Tibial artery (tissue), 4 donors: ENCODE results near the gene PDE1C.

ENCODE experiments used
- DNase-seq, 2 donors: peaks; one replicate each; pipeline ENCODE4 v3.0.0-alpha.2; 2019
- H3K27ac ChIP-seq, 2 donors: fragments of 200-600 bp; sonication (generic) in 1 of 2; 1 replicate in 1 of 2; 2 replicates in 1 of 2; pipeline ENCODE4 v1.5.1; 2018 to 2019; ENCODE audit warnings: mild to moderate bottlenecking in 1 of 2
- H3K27me3 ChIP-seq, 2 donors: fragments of 200-600 bp; sonication (generic) in 1 of 2; one replicate each; pipeline versions ENCODE4 v1.5.1 to v1.6.0; 2016 to 2019
- H3K36me3 ChIP-seq, 3 donors: fragments of 200-600 bp; sonication (generic) in 2 of 3; one replicate each; pipeline ENCODE4 v1.5.1; 2016 to 2019; ENCODE audit warnings: mild to moderate bottlenecking in 2 of 3
- H3K4me1 ChIP-seq, 4 donors: fragments of 200-600 bp; sonication (generic) in 2 of 4; 1 replicate in 3 of 4; 2 replicates in 1 of 4; pipeline ENCODE4 v1.5.1; 2016 to 2019
- H3K4me3 ChIP-seq, 2 donors: fragments of 200-600 bp; sonication (generic) in 1 of 2; 1 replicate in 1 of 2; 2 replicates in 1 of 2; pipeline ENCODE4 v1.5.1; 2018 to 2019; ENCODE audit warnings: mild to moderate bottlenecking in 2 of 2
- H3K9me3 ChIP-seq, 3 donors: fragments of 200-600 bp; sonication (generic) in 1 of 3; one replicate each; pipeline ENCODE4 v1.5.1; 2016 to 2019
- intact Hi-C: fragments of 100-400 bp; cut with DNase I; formaldehyde crosslinking; loops from one replicate; pipeline ENCODE4 v1.15.0; 2023; ENCODE audit warnings: low total_unique reads
- TF ChIP-seq, protein P1 (sequence below), 2 experiments: fragments of 200-600 bp in 1 of 2; fragments of 450-650 bp in 1 of 2; IDR thresholded peaks; one replicate each; pipeline ENCODE4 v1.5.1; 2017 to 2019; ENCODE audit warnings: antibody characterized with exemption in 2 of 2, mild to moderate bottlenecking in 1 of 2, moderate library complexity in 1 of 2

The PDE1C gene

GRCh38 chr7:31785101-31785500, 285.1 kb downstream of the PDE1C start:
- H3K9me3 ChIP-seq = no peaks in the 10 kb centered on the region
- peak overlapping the region; percentile 12 to 45 for H3K27ac ChIP-seq
- H3K27me3 ChIP-seq = no peaks in the 10 kb centered on the region
- H3K4me3 ChIP-seq = no peak overlapping the region
- intact Hi-C loops = no loop called here
- peaks cover 0 to 5% (median 0%) of the 10 kb centered on the region in 3 donors for H3K36me3 ChIP-seq
- TF ChIP-seq, protein P1, sequence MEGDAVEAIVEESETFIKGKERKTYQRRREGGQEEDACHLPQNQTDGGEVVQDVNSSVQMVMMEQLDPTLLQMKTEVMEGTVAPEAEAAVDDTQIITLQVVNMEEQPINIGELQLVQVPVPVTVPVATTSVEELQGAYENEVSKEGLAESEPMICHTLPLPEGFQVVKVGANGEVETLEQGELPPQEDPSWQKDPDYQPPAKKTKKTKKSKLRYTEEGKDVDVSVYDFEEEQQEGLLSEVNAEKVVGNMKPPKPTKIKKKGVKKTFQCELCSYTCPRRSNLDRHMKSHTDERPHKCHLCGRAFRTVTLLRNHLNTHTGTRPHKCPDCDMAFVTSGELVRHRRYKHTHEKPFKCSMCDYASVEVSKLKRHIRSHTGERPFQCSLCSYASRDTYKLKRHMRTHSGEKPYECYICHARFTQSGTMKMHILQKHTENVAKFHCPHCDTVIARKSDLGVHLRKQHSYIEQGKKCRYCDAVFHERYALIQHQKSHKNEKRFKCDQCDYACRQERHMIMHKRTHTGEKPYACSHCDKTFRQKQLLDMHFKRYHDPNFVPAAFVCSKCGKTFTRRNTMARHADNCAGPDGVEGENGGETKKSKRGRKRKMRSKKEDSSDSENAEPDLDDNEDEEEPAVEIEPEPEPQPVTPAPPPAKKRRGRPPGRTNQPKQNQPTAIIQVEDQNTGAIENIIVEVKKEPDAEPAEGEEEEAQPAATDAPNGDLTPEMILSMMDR (IDR thresholded peaks at IDR 0.05) = no peak
- DNase-seq = no peak
- peaks cover 0 to 27% (median 10%) of the 10 kb centered on the region in 4 donors for H3K4me1 ChIP-seq

GRCh38 chr7:31783221-31783620, 287.0 kb downstream of the PDE1C start:
- DNase-seq = no peak

GRCh38 chr7:31782411-31782991, 287.7 kb downstream of the PDE1C start:
- H3K27ac ChIP-seq = no peak overlapping the region
- intact Hi-C loops = no loop called here
- peaks cover 0 to 27% (median 10%) of the 10 kb centered on the region in 4 donors for H3K4me1 ChIP-seq
- no peak for DNase-seq
- TF ChIP-seq, protein P1 (IDR thresholded peaks at IDR 0.05) = peak; percentile 54 to 66
- H3K36me3 ChIP-seq = no peaks in the 10 kb centered on the region
- H3K4me3 ChIP-seq = no peak overlapping the region
- H3K27me3 ChIP-seq = no peaks in the 10 kb centered on the region
- H3K9me3 ChIP-seq = no peaks in the 10 kb centered on the region

More at GRCh38 chr7:31783221-31783620, 287.0 kb downstream of the PDE1C start:
- Histone ChIP-seq H3K27ac (no peak overlapping the region), H3K9me3 (no peaks in the 10 kb centered on the region), H3K4me1 (peaks cover 0 to 27% (median 10%) of the 10 kb centered on the region in 4 donors), H3K27me3 (no peaks in the 10 kb centered on the region), H3K4me3 (no peak overlapping the region), H3K36me3 (no peaks in the 10 kb centered on the region)
- intact Hi-C loops = no loop called here
- TF ChIP-seq, protein P1 (IDR thresholded peaks at IDR 0.05) = no peak

- Histone ChIP-seq H3K27me3 (no peaks in the 10 kb centered on the region), H3K9me3 (no peaks in the 10 kb centered on the region), H3K4me3 (no peak overlapping the region), H3K27ac (no peak overlapping the region), H3K36me3 (no peaks in the 10 kb centered on the region), H3K4me1 (peaks cover 0 to 9% (median 1%) of the 10 kb centered on the region in 4 donors)
- DNase-seq = no peak
- TF ChIP-seq, protein P1 (IDR thresholded peaks at IDR 0.05) = no peak
- intact Hi-C loops = no loop called here
These were observed 291.9 kb downstream of the PDE1C start for GRCh38 chr7:31778296-31778695.

GRCh38 chr7:31776616-31777015, 293.6 kb downstream of the PDE1C start:
- intact Hi-C loops = no loop called here
- TF ChIP-seq, protein P1 (IDR thresholded peaks at IDR 0.05) = no peak
- peaks cover 0 to 9% (median 1%) of the 10 kb centered on the region in 4 donors for H3K4me1 ChIP-seq
- no peaks in the 10 kb centered on the region for H3K9me3 ChIP-seq
- H3K27ac ChIP-seq = no peak overlapping the region
- H3K4me3 ChIP-seq = no peak overlapping the region
- H3K27me3 ChIP-seq = no peaks in the 10 kb centered on the region
- no peaks in the 10 kb centered on the region for H3K36me3 ChIP-seq
- no peak for DNase-seq
